Measurements from ENCODE around the gene DOC2A. TPM values are rescaled to one million over a fixed set of nuclear protein-coding genes. Genes with fewer than 3 reads are reported as not detected.

The DOC2A gene
- total RNA-seq, 1 experiment from 2014 or later: 3.2 TPM

DNA sequence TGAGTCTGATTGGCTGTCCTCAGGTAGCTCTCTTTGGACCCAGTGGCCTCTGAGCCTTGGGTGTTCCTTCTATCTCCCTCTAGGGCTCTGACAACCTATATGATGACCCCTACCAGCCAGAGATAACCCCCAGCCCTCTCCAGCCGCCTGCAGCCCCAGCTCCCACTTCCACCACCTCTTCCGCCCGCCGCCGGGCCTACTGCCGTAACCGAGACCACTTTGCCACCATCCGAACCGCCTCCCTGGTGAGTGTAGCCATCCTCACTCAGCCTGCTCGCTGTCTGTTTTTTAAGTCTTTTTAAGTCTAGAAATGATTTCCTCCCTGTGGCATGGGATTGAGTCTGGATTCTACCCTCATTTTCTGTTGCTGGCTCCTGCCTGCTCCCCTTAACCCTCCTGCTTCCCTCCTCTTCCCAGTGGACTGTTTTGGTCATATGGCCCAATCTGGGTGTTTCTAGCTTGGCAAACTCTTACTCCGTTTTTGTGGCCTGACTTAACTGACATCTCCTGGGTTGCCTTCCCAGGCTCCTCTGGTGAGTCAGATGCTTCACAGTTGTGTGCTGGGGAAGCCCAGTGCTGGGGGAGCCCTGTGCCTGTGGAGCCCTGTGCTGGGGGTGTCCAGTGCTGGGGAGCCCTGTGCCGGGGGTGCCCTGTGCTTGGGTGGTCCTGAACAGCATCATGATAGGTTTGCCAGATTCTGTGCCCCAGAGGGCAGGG is 27.2 kb downstream of the DOC2A start:
- no peak for ATAC-seq
- CTCF ChIA-PET: interaction anchor here (0.8 kb wide), 1 partner anchor 361 kb away, joined by 3 read pairs; no protein-coding TSS in a partner anchor
- peaks cover 31% of the 10 kb centered on the region for H3K36me3 ChIP-seq (ENCODE audit: control insufficient read depth, insufficient read depth, low read length)
- in situ Hi-C loops (cut with HindIII; ENCODE audit: low pct_unique_long_range_greater_than_20kb, low sequenced_read_pairs): no loop called here
- no peak overlapping the region for H3K4me3 ChIP-seq (ENCODE audit: low read depth in 2 of 2, low read length in 2 of 2)
- POLR2A ChIA-PET: interaction anchor here (0.5 kb wide), 1 partner anchor 651 kb away, joined by 4 read pairs; no protein-coding TSS in a partner anchor
- H3K9me3 ChIP-seq (ENCODE audit: control insufficient read depth, insufficient read depth, low read depth, low read length): no peaks in the 10 kb centered on the region
- no peak overlapping the region for H3K27ac ChIP-seq (ENCODE audit: low read length)
- intact Hi-C loops (cut with micrococcal nuclease; ENCODE audit: unreplicated experiment): no loop called here
- H3K27me3 ChIP-seq (ENCODE audit: control insufficient read depth, insufficient read depth, low read length): no peaks in the 10 kb centered on the region
- no peaks in the 10 kb centered on the region for H3K4me1 ChIP-seq (ENCODE audit: control insufficient read depth, insufficient read depth, low read length)
- BruUV-seq (replicated peaks): no TSS peak
- no peak for DNase-seq (ENCODE audit: low read depth, low spot score)
- TF ChIP-seq POLR2AphosphoS5 (IDR thresholded peaks at IDR 0.05; ENCODE audit: low read depth, low read length) (no peak), SIN3A (IDR thresholded peaks at IDR 0.05; ENCODE audit: borderline replicate concordance, insufficient read depth, low read depth, low read length) (no peak), CTCF (IDR thresholded peaks at IDR 0.05) (no peak), REST (IDR thresholded peaks at IDR 0.05; ENCODE audit: insufficient read depth in 1 of 2, low read depth in 2 of 2, low read length in 1 of 2) (no peak), TCF7L2 (IDR thresholded peaks at IDR 0.05; ENCODE audit: low read depth, low read length) (no peak)

- BruUV-seq (replicated peaks): no TSS peak
- Histone ChIP-seq H3K27ac (ENCODE audit: low read length) (no peak overlapping the region), H3K36me3 (ENCODE audit: control insufficient read depth, insufficient read depth, low read length) (peaks cover 32% of the 10 kb centered on the region), H3K4me1 (ENCODE audit: control insufficient read depth, insufficient read depth, low read length) (no peaks in the 10 kb centered on the region), H3K9me3 (ENCODE audit: control insufficient read depth, insufficient read depth, low read depth, low read length) (no peaks in the 10 kb centered on the region), H3K27me3 (ENCODE audit: control insufficient read depth, insufficient read depth, low read length) (no peaks in the 10 kb centered on the region), H3K4me3 (ENCODE audit: low read depth in 2 of 2, low read length in 2 of 2) (no peak overlapping the region)
- in situ Hi-C loops (cut with HindIII; ENCODE audit: low pct_unique_long_range_greater_than_20kb, low sequenced_read_pairs) (no loop called here), intact Hi-C loops (cut with micrococcal nuclease; ENCODE audit: unreplicated experiment) (no loop called here)
- ATAC-seq: no peak
- CTCF ChIA-PET: interaction anchor here (0.8 kb wide), 1 partner anchor 362 kb away, joined by 3 read pairs; no protein-coding TSS in a partner anchor
- no peak for TF ChIP-seq POLR2AphosphoS5 (IDR thresholded peaks at IDR 0.05; ENCODE audit: low read depth, low read length)
- TF ChIP-seq CTCF (IDR thresholded peaks at IDR 0.05): no peak
- no peak for TF ChIP-seq TCF7L2 (IDR thresholded peaks at IDR 0.05; ENCODE audit: low read depth, low read length)
- no peak for TF ChIP-seq REST (IDR thresholded peaks at IDR 0.05; ENCODE audit: insufficient read depth in 1 of 2, low read depth in 2 of 2, low read length in 1 of 2)
- no peak for TF ChIP-seq SIN3A (IDR thresholded peaks at IDR 0.05; ENCODE audit: borderline replicate concordance, insufficient read depth, low read depth, low read length)
- DNase-seq (ENCODE audit: low read depth, low spot score): no peak
- POLR2A ChIA-PET: interaction anchor here (0.5 kb wide), 1 partner anchor 652 kb away, joined by 4 read pairs; no protein-coding TSS in a partner anchor
Observed at GRCh38 chr16:29982560-29983419, 28.0 kb downstream of the DOC2A start.
